H9 (cell line): Measurements from ENCODE around the gene CDH1. TPM values are rescaled to one million over a fixed set of nuclear protein-coding genes. Genes with fewer than 3 reads are reported as not detected.

Source experiments
- DNase-seq: peaks from one replicate; pipeline ENCODE4 v3.0.0-alpha.2; 2017
- H2AFZ ChIP-seq: one replicate; pipeline ENCODE4 v1.6.1; 2013; ENCODE audit warnings: mild to moderate bottlenecking, low read length, control low read depth, moderate library complexity
- H2AK5ac ChIP-seq: 2 replicates; pipeline ENCODE4 v1.6.1; 2013; ENCODE audit warnings: low read length, control low read depth, mixed read lengths; ENCODE audit not compliant: insufficient read length
- H2BK120ac ChIP-seq: one replicate; pipeline ENCODE4 v1.6.1; 2013; ENCODE audit warnings: low read depth, mild to moderate bottlenecking, low read length, control low read depth, inconsistent platforms; ENCODE audit not compliant: poor library complexity, severe bottlenecking
- H2BK12ac ChIP-seq: 2 replicates; pipeline ENCODE4 v1.6.1; 2013; ENCODE audit warnings: low read length, control low read depth, mixed read lengths, low read depth; ENCODE audit not compliant: insufficient read length
- H2BK15ac ChIP-seq: 2 replicates; pipeline ENCODE4 v1.6.1; 2013; ENCODE audit warnings: low read depth, low read length, control low read depth
- H2BK20ac ChIP-seq: one replicate; pipeline ENCODE4 v1.6.1; 2013; ENCODE audit warnings: low read depth, mild to moderate bottlenecking, low read length, control low read depth, inconsistent platforms; ENCODE audit not compliant: poor library complexity, severe bottlenecking
- H2BK5ac ChIP-seq: 2 replicates; pipeline ENCODE4 v1.6.1; 2013; ENCODE audit warnings: low read length, control low read depth, mixed read lengths; ENCODE audit not compliant: insufficient read length
- H3K14ac ChIP-seq: 2 replicates; pipeline ENCODE4 v1.6.1; 2013; ENCODE audit warnings: low read length, control low read depth; ENCODE audit not compliant: insufficient read depth
- H3K18ac ChIP-seq: 2 replicates; pipeline ENCODE4 v1.6.1; 2013; ENCODE audit warnings: low read depth, mild to moderate bottlenecking, mixed read lengths, low read length, control low read depth; ENCODE audit not compliant: insufficient read length
- H3K23ac ChIP-seq: 2 replicates; pipeline ENCODE4 v1.6.1; 2013; ENCODE audit warnings: low read length, control low read depth, mixed read lengths, low read depth; ENCODE audit not compliant: insufficient read length
- H3K23me2 ChIP-seq: 2 replicates; pipeline ENCODE4 v1.6.1; 2013; ENCODE audit warnings: low read depth, mild to moderate bottlenecking, mixed read lengths, low read length, control low read depth; ENCODE audit not compliant: insufficient read length, poor library complexity, severe bottlenecking
- H3K27ac ChIP-seq: 2 replicates; pipeline ENCODE4 v1.5.1; 2013; ENCODE audit warnings: low read length, control low read depth, mixed read lengths, low read depth; ENCODE audit not compliant: insufficient read length
- H3K27me3 ChIP-seq: 2 replicates; pipeline ENCODE4 v1.6.1; 2013; ENCODE audit warnings: low read length, control low read depth, inconsistent platforms; ENCODE audit not compliant: insufficient read depth
- H3K4ac ChIP-seq: 2 replicates; pipeline ENCODE4 v1.6.1; 2013; ENCODE audit warnings: low read depth, mild to moderate bottlenecking, control low read depth, inconsistent platforms, low read length, moderate library complexity
- H3K4me1 ChIP-seq: 2 replicates; pipeline ENCODE4 v1.6.1; 2013; ENCODE audit warnings: low read length, control low read depth, inconsistent platforms; ENCODE audit not compliant: insufficient read depth
- H3K4me2 ChIP-seq: 2 replicates; pipeline ENCODE4 v1.6.1; 2013; ENCODE audit warnings: low read length, control low read depth, mixed read lengths; ENCODE audit not compliant: insufficient read length, insufficient read depth
- H3K56ac ChIP-seq: 2 replicates; pipeline ENCODE4 v1.6.1; 2013; ENCODE audit warnings: low read depth, mild to moderate bottlenecking, mixed read lengths, low read length, control low read depth; ENCODE audit not compliant: insufficient read length
- H3K79me1 ChIP-seq: 2 replicates; pipeline ENCODE4 v1.6.1; 2013; ENCODE audit warnings: low read depth, mild to moderate bottlenecking, moderate library complexity, low read length, control low read depth, inconsistent platforms; ENCODE audit not compliant: insufficient read depth, poor library complexity, severe bottlenecking
- H3K79me2 ChIP-seq: 2 replicates; pipeline ENCODE4 v1.6.1; 2013; ENCODE audit warnings: low read length, control low read depth, inconsistent platforms; ENCODE audit not compliant: insufficient read depth
- H3K9ac ChIP-seq: 2 replicates; pipeline ENCODE4 v1.6.1; 2013; ENCODE audit warnings: low read length, control low read depth, mixed read lengths; ENCODE audit not compliant: insufficient read length; ENCODE audit errors: extremely low read depth
- H3K9me3 ChIP-seq: one replicate; pipeline ENCODE4 v1.6.1; 2013; ENCODE audit warnings: low read depth, low read length, inconsistent platforms; ENCODE audit not compliant: control insufficient read depth
- H3T11ph ChIP-seq: one replicate; pipeline ENCODE4 v1.6.1; 2013; ENCODE audit warnings: mild to moderate bottlenecking, low read length, control low read depth, inconsistent platforms
- H4K20me1 ChIP-seq: one replicate; pipeline ENCODE4 v1.6.1; 2013; ENCODE audit not compliant: control insufficient read depth, insufficient read length, insufficient read depth
- H4K5ac ChIP-seq: 2 replicates; pipeline ENCODE4 v1.6.1; 2013; ENCODE audit warnings: low read depth, mild to moderate bottlenecking, mixed read lengths, low read length, control low read depth; ENCODE audit not compliant: insufficient read length
- H4K8ac ChIP-seq: replicated peaks from 2 replicates; pipeline ENCODE4 v1.6.1; 2013; ENCODE audit warnings: low read length, control low read depth, mixed read lengths, low read depth; ENCODE audit not compliant: insufficient read length
- H4K91ac ChIP-seq: 2 replicates; pipeline ENCODE4 v1.6.1; 2013; ENCODE audit warnings: low read depth, mild to moderate bottlenecking, moderate library complexity, mixed read lengths, low read length, control low read depth; ENCODE audit not compliant: insufficient read length
- H3K27ac Mint-ChIP-seq, 3 experiments: 2 replicates in 2 of 3; 3 replicates in 1 of 3; pipeline ENCODE4 v1.8.0; 2020 to 2021; ENCODE audit warnings: mixed read lengths in 3 of 3, mild to moderate bottlenecking in 1 of 3, moderate library complexity in 1 of 3
- H3K27me3 Mint-ChIP-seq: 2 replicates; pipeline ENCODE4 v1.8.0; 2021; ENCODE audit warnings: low read depth, mild to moderate bottlenecking, moderate library complexity, mixed read lengths
- H3K36me3 Mint-ChIP-seq, 3 experiments: 2 replicates in 2 of 3; 3 replicates in 1 of 3; pipeline ENCODE4 v1.8.0; 2020 to 2021; ENCODE audit warnings: low read depth in 3 of 3, mixed read lengths in 3 of 3; ENCODE audit not compliant: insufficient read depth in 1 of 3
- H3K4me1 Mint-ChIP-seq, 2 experiments: 2 replicates each; pipeline ENCODE4 v1.8.0; 2020; ENCODE audit warnings: mixed read lengths in 2 of 2
- H3K4me3 Mint-ChIP-seq, 2 experiments: 2 replicates in 1 of 2; 3 replicates in 1 of 2; pipeline ENCODE4 v1.8.0; 2020 to 2021; ENCODE audit warnings: mild to moderate bottlenecking in 2 of 2, mixed read lengths in 2 of 2, moderate library complexity in 1 of 2
- H3K9me3 Mint-ChIP-seq, 2 experiments: 2 replicates in 1 of 2; 3 replicates in 1 of 2; pipeline ENCODE4 v1.8.0; 2020; ENCODE audit warnings: mild to moderate bottlenecking in 2 of 2, mixed read lengths in 2 of 2, moderate library complexity in 1 of 2
- WGBS: extraction: QIAGEN DNeasy Blood & Tissue Kit; methylation state at CpG from one replicate; pipeline ENCODE4 v1.1.7; 2013; ENCODE audit warnings: missing lambda C conversion rate, low lambda C conversion rate, mixed read lengths; ENCODE audit not compliant: insufficient read length; ENCODE audit errors: extremely low coverage; 5-methylcytosine and 5-hydroxymethylcytosine counted together
- total RNA-seq: library from RNA; stranded (reverse); gene quantifications from 2 replicates; pipeline ENCODE4 v1.2.1, GENCODE V29; 2021
- TF ChIP-seq, protein P1 (sequence below): fragments of 200-600 bp; sonication (generic); conservative IDR thresholded peaks from 3 replicates; pipeline ENCODE4 v1.8.0; 2021; ENCODE audit warnings: antibody characterized with exemption, mild to moderate bottlenecking

Gene CDH1
- total RNA-seq, 1 experiment from 2014 or later, result 237 TPM

DNA sequence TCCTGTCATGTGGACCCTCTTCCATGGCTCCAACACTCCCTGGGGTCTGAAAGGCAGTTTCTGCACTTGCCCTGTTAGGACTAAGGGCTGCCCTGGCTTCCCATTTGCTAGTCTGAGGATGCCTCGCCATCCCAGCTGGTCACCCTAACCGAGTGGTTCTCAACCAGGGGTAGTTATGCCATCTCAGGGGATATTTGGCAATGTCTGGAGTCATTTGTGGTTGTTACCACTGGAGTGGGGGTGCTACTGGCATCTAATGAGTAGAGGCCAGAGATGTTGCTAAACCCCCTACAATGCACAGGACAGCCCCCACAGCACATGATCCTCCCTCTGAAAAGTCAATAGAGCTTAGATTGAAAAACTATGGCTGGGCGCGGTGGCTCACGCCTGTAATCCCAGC, 26.9 kb upstream of the CDH1 start:
- no peak overlapping the region for H3K56ac ChIP-seq
- no peak overlapping the region for H4K91ac ChIP-seq
- H3K18ac ChIP-seq, result no peak overlapping the region
- no peak overlapping the region for H3K23ac ChIP-seq
- H3K4me2 ChIP-seq, result no peak overlapping the region
- Mint-ChIP-seq H3K9me3 (no peaks in the 10 kb centered on the region), H3K4me1 (peaks cover 24 to 42% of the 10 kb centered on the region in 2 experiments), H3K4me3 (no peak overlapping the region), H3K36me3 (peaks cover 0 to 2% (median 0%) of the 10 kb centered on the region in 3 experiments; a peak in 3 of 7 replicates), H3K27ac (no peak overlapping the region), H3K27me3 (no peaks in the 10 kb centered on the region)
- no peaks in the 10 kb centered on the region for H3K9me3 ChIP-seq
- WGBS, result no CpG with 5 or more reads among the region's 5 CpGs
- no peak overlapping the region for H2AFZ ChIP-seq
- no peak overlapping the region for H2BK20ac ChIP-seq
- no peaks in the 10 kb centered on the region for H3K79me2 ChIP-seq
- no peak overlapping the region for H2BK120ac ChIP-seq
- H2BK15ac ChIP-seq, result no peak overlapping the region
- H2BK5ac ChIP-seq, result no peak overlapping the region
- H3K23me2 ChIP-seq, result no peaks in the 10 kb centered on the region
- no peak overlapping the region for H2BK12ac ChIP-seq
- no peaks in the 10 kb centered on the region for H3K27me3 ChIP-seq
- H4K5ac ChIP-seq, result no peak overlapping the region
- H3K4ac ChIP-seq, result no peak overlapping the region
- no peak overlapping the region for H3K27ac ChIP-seq
- no peaks in the 10 kb centered on the region for H3K4me1 ChIP-seq
- H3K79me1 ChIP-seq, result no peaks in the 10 kb centered on the region
- no peak for DNase-seq
- no peak overlapping the region for H4K8ac ChIP-seq
- no peak overlapping the region; the same call in 1 of the 2 replicates for H3K14ac ChIP-seq
- no peak overlapping the region for H3K9ac ChIP-seq
- no peak overlapping the region for H2AK5ac ChIP-seq
- H4K20me1 ChIP-seq, result no peaks in the 10 kb centered on the region
- TF ChIP-seq, protein P1, sequence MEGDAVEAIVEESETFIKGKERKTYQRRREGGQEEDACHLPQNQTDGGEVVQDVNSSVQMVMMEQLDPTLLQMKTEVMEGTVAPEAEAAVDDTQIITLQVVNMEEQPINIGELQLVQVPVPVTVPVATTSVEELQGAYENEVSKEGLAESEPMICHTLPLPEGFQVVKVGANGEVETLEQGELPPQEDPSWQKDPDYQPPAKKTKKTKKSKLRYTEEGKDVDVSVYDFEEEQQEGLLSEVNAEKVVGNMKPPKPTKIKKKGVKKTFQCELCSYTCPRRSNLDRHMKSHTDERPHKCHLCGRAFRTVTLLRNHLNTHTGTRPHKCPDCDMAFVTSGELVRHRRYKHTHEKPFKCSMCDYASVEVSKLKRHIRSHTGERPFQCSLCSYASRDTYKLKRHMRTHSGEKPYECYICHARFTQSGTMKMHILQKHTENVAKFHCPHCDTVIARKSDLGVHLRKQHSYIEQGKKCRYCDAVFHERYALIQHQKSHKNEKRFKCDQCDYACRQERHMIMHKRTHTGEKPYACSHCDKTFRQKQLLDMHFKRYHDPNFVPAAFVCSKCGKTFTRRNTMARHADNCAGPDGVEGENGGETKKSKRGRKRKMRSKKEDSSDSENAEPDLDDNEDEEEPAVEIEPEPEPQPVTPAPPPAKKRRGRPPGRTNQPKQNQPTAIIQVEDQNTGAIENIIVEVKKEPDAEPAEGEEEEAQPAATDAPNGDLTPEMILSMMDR, result no peak
- H3T11ph ChIP-seq, result no peak overlapping the region
